G401 (cell line): ENCODE results near the gene SUPT3H. TPM values are rescaled to one million over a fixed set of nuclear protein-coding genes. Genes with fewer than 3 reads are reported as not detected.
A peak's percentile ranks its signal among the peaks of the same experiment; 100 is the strongest.
"Not testable (repeated sequence)": the region's sequence is repeated elsewhere in the genome, so short reads cannot be mapped to it uniquely, and the experiment has no call there.

Experiments
- DNase-seq: peaks from one replicate; pipeline ENCODE4 v3.0.0-alpha.2; 2015; ENCODE audit warnings: low spot score
- in situ Hi-C: cut with HindIII; loops from 2 replicates; pipeline ENCODE4 v1.10.0; 2016; ENCODE audit warnings: low sequenced_read_pairs, mixed read lengths
- total RNA-seq: library from RNA; depleted of rRNA; stranded (reverse); fragments of >200 nt; shearing (Covaris generic); gene quantifications from 2 replicates; pipeline ENCODE4 v1.2.3, GENCODE V29; 2014

SUPT3H gene
- total RNA-seq, 1 experiment from 2014 or later, result 10.9 TPM

DNA sequence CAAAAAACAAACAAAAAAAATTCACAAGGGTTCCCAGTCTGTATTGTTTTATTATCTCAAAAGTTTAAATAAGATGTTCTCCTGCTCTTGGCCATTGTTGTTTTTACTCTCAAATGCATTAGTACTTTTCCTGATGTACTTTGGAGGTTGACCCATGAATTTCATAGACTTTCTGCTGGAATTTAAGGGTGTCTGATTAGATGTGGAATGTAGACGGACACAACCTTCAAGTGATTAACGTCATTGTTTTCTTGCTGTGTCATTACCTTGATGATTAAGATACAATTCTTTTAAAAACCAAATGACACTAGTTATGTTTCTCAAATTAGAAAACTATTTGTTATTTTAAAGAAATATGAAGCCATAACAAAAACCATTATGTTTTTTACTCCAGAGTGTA is 471.0 kb downstream of the SUPT3H start:
- no peak for DNase-seq
- in situ Hi-C loops, result no loop called here

DNA sequence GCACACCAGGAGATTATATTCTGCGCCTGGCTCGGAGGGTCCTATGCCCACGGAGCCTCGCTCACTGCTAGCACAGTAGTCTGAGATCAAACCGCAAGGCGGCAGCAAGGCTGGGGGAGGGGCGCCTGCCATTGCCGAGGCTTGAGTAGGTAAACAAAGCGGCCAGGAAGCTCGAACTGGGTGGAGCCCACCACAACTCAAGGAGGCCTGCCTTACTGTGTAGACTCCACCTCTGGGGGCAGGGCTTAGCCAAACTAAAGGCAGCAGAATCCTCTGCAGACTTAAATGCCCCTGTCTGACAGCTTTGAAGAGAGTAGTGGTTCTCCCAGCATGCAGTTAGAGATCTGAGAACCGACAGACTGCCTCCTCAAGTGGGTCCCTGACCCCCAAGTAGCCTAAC is 477.4 kb downstream of the SUPT3H start:
- in situ Hi-C loops, DNase-seq: not testable (repeated sequence)

DNA sequence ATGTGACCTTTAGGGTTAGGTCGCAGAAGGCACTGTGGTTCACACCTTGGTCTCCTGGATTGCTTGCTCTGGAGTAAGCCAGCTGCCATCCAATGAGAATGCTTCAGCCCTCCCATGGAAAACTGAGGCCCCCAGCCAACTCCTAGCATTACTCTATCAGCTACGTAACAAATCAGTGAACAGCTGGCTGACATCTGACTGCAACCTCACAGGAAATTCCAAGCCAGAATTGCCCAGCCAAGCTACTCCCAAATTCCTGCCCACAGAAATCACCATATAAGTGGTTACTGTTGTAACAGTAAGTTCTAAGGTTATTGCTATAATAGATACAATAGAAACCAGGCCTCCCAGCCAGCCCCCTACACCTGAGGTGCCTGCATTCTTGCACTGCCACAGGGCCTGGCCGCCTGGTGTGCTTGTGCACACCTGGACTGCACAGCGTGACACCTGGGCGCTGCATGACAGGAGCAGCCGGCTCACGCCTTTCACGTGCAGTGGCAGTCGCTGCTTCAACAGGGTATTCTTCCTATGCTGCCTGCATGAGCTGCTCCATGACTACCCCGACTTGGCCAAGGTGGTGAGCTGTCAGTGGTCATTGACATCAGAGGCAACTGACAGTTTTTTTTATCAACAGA is 479.3 kb downstream of the SUPT3H start:
- in situ Hi-C loops, result no loop called here
- DNase-seq, result no peak

DNA sequence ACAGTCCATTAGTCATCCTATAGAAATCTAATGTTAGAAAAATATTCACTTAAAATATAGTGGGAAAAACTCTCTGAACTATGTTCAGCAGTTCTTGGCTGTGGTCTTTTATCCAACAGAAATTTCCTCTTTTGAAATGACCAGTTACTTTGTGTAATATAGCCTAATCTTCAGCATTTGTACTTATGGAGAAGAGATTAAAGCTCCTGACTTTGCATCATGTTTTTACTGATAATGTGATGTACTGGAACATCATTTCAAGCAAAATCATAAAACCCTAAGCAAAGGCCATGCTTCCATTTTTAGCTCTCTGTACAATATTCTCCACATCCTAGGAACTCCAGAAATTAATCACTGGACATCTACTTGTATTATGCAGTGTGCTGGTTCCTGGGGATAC is 480.4 kb downstream of the SUPT3H start:
- in situ Hi-C loops, result no loop called here
- no peak for DNase-seq

DNA sequence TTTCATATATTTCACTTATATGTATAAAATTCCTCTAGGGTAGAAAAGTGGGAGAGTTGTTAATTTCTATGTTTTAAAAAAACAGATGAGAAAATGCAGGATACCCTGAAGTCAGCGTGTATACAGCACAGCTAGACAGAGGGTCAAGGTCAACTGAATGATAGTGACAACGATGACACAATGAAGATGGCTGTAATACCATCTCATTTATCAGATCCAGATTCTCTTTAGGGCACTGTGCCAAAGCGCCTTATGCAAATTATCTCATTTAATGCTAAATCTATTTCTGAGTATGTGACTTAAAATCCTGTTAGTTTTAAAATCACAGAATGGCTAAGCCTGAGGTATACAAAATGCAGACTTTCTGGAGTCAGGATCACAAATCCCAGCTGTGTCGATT is 481.0 kb downstream of the SUPT3H start:
- in situ Hi-C loops, result no loop called here
- no peak for DNase-seq

DNA sequence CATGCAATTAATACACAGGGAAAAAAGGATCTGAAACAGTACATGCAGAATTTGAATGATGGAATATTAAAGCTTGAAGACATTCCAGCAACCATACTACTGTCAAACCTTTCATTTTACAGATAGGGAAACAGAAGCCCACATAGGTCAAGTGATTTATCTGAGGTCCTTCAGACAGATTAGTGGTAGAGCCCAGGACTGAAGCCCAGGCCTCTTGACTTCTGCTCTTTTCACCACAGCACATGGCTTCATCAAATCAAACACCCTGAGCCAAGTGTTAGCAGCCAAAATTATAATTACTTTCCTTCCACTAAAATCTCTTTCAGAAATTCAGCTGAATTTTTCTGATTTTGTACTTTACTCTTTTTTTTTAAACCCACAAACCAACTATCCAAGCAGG is 485.2 kb downstream of the SUPT3H start:
- no peak for DNase-seq
- in situ Hi-C loops, result no loop called here

DNA sequence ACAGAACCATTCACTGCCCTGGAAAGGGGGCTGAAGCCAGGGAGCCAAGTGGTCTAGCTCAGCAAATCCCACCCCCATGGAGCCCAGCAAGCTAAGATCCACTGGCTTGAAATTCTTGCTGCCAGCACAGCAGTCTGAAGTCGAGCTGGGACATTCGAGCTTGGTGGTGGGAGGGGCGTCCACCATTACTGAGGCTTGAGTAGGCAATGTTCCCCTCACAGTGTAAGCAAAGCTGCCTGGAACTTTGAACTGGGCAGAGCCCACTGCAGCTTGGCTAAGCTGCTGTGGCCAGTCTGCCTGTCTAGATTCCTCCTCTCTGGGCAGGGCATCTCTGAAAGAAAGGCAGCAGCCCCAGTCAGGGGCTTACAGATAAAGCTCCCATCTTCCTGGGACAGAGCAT is 498.7 kb downstream of the SUPT3H start:
- in situ Hi-C loops, DNase-seq: not testable (repeated sequence)

DNA sequence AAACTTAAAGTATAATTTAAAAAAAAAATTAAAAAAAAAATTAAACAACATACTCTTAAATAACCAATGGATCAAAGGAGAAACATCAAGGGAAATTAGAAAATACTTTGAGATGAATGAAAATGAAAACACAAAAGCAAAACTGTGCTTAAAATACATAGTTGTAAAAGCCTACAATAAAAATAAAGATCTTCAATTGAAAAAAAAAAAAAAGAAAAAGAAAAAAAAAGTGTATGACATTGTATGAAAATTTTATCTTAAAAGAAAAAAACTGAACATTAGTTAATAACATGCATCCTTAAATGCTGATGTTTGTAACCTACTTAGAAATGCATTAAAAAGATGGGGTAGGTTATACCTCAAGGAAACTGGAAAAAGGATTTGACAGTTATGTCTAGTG is 501.1 kb downstream of the SUPT3H start:
- in situ Hi-C loops, DNase-seq: not testable (repeated sequence)

DNA sequence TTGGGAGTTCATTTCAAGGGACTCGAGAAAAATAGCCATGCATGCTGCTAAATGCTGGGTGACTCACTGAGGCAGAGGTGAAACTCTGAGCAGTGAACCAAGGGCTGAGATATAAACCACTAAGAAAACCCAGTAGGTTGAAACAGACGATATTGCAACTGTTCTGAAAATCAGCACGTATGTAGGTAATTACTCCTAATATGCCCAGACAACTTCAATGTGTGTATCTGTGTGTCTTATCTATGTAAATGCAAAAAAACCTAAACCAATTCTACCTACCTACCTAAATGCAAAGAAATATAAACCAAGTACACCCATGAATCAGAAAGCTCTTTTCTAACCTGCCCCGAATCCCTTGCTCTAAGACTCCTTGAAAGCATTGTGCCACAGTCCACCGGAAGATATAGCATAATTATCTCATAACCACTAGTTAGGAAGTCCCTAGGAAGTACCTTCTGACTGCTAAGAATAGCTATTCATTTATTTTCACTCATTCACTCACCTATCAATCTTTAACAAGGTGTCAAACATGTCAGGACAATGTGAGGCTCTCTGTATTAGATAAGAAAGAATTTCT is 508.3 kb downstream of the SUPT3H start:
- DNase-seq, result no peak
- in situ Hi-C loops, result no loop called here

DNA sequence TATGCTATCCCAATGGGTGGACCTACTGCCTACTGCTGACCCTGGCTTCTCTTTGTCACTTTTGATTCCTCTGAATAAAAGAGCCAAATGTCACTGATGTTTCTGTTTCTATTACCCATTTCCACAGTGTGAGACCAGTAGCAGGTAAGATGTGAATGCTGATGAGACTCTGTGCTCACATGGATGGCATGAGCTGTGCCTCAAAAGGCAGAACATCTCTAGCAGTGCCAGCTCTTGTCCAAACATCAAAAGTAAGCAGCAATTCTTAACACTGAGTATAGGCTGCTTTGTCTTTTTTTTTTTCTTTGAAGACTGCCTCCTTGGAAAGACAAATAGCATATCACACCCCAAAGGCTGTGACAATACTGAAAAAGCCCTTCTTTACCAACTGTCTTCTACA is 508.8 kb downstream of the SUPT3H start:
- no peak for DNase-seq
- in situ Hi-C loops, result no loop called here

DNA sequence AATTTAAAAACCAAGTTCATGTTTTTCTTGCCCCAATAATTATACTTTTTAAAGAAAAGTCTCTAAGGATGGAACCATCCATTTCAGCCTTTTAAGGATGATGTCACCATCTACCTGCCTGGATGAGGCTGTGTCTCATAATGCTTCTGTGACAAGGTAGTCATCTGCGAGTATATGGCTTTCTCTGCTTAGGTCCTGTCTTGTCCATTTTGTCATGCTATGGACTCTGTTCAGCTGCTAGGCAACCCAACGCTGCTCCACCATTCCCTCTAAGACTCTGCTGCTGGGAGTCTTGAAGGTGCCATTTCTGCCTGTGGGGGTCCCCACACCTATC is 509.4 kb downstream of the SUPT3H start:
- DNase-seq, result no peak
- in situ Hi-C loops, result no loop called here

DNA sequence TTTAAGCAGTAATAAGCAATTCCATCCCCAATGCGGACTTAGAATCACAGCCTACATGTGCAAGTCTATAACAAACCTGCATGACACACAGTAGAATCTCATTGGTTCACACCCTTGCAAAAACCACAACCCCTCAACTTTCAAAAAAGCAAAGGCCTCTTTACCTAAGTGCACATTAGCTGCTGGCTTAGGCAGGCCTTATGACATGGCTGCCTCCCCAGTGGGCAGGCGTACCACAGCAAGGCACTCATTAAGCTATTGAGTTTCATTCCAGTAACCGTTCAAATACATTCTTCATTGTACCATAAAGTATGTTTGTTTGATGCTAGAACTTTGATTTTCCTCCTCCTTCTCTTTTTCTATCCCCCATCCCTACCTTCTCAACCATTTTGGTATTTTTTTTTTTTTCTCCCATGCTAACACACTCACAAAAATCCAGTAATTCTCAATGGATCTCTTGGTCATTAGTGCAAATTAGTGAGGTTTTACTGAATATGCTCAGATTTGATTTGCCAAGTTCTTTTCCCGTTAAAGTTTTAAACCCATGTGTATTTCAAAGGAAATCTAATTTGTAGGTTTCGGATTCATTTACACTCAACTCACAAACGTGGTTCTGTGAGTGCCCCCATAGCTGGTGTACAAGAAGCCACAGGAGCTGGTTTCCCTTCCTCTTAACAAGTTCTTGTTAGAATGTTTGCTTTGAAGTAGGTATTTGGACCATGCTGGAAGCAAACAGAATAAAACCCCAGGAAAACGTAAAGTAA is 510.0 kb downstream of the SUPT3H start:
- in situ Hi-C loops, result no loop called here
- no peak for DNase-seq

DNA sequence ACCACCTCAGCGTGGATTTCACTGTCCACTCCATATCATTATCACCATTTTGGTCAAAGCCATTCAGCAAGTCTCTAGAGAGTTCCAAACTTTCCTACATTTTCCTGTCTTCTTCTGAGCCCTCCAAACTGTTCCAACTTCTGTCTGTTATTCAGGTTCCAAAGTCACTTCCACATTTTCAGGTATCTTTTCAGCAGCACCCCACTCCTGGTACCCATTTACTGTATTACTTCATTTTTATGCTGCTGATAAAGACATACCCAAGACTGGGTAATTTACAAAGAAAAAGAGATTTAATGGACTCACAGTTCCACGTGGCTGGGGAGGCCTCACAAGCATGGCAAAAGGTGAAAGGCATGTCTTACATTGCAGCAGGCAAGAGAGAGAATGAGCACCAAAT is 512.5 kb downstream of the SUPT3H start:
- DNase-seq, in situ Hi-C loops: not testable (repeated sequence)

DNA sequence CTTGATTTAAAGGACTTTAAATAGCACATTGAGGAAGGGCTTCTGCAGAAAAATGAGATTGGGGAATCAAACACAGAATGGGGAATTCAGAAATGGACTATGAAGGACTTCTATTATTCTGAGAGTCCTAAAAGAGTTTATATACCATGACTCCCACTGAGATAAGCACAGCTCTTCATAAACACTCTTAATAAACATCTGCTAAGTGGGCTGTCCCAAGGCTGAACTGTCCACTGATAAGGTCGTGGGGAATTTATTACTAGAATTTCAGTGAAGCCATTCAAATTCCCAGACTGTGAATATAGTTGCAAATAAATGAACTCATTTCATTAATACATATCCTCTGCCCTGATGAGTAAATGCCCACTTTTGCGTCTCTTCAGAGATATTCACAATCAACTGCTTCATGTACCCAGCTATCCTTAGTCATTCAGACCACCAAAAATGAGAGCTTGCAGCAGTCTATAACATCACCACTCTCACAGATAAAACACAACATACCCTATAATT is 517.8 kb downstream of the SUPT3H start:
- in situ Hi-C loops, result no loop called here

DNA sequence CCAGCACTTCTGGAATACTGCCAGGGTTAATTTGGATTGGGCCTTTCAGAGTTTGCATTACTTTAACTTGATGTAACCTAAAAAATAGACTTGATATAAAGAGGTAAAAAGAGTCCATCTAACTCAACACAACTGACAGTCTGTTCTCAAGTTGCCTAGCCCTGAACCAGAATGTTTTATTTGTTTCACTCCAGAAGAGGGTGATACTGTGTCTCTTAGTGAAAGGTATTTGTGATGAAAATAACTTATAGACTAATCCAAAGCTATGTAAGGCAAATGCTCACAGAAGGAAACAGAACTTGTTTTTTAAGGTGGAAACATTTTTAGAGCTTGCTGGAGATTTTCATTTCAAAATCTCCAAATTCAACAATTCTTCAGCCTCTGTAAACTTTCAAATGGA is 518.7 kb downstream of the SUPT3H start:
- DNase-seq, result no peak

More for the DNA sequence above, 517.8 kb downstream of the SUPT3H start:
- no peak for DNase-seq

DNA sequence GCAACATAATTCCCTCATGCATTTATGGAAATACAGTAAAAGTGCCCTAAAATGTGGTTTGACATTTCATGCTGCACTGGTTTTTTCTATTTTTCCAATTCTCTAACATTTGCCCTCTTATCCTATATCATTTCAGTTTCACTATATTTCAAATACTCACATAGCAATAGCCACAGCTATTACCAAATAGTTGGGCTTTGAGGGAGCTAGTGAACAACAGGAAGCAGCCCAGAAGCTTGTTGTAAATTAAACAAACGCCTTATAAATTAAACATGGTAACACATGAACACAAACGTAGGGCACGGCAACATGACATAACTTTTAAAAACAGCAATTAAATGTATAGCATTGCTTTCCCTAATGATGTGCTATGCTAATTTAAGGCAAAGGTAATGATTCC is 521.3 kb downstream of the SUPT3H start:
- DNase-seq, result no peak
- in situ Hi-C loops, result no loop called here

More for the DNA sequence above, 518.7 kb downstream of the SUPT3H start:
- in situ Hi-C loops, result no loop called here

DNA sequence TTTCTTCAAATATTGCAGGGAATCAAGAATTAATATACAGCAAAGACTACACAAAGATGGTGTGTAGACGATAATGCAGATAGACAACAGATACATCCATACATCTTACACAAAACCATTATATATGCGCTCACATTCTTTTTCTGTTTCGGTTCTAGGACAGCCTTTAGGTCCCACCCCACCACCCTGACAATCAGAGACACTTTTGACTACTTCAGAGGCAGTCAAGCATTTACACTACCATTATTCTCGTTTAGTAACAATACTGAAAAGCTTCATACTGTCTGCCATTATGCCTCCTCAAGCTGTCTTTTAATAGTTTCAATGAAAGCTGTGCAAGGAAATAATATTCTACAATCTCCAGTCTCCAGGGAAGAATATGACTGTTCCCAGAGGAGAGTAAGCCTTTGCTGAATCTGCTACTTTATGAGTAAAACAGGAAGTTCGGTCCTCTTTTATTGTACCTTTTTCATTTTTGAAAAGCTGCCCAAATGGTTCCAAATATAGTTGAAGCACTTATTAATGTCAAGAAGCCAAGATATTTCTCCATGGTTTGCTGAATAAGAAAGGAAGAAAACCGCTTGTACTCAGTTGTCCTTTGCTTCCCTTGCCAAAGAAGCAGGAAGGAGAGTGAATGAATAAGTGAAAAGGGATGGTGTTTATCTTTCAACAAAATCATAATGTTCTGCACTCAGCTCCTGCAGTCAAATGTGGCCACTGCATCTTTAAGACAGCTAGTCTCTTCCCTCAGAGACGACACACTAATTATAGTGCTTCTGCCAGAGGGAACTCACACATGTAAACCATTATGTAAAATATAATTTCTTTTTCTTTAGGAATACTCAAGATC is 521.9 kb downstream of the SUPT3H start:
- peak; percentile 9 for DNase-seq
- in situ Hi-C loops, result no loop called here

DNA sequence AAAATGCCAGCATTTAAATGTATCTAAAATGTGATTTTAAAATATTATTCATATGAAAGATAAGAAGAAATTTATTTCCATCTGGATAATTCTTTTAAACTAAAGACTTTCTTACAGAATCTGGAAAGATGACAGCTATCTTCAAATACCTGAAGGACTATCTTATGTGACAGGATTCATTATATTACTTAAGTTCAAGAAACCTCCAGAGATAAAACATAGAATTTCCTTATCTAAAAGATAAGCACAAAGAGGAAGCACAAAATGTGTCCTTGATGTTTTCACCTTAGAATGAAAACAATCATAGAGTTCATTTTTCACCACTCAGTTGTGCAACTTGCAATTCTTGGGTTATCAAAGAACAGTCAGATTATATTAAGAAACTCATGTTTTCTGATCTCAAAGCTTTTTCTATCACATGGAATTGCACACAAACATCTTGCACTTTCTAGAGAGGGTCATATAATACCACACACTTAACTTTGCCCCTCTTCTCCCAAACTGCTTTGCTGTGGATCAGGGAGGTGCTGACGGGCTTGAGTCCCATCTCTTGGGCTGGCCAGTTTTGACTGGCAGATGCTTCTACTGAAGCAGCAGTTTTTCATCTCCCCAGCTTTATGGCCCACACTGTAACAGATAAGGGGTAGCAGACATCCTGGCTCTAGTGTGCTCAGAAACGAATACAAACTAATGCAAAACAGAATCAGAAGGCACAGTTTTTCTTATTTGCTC is 522.9 kb downstream of the SUPT3H start:
- in situ Hi-C loops, result no loop called here
- no peak for DNase-seq

DNA sequence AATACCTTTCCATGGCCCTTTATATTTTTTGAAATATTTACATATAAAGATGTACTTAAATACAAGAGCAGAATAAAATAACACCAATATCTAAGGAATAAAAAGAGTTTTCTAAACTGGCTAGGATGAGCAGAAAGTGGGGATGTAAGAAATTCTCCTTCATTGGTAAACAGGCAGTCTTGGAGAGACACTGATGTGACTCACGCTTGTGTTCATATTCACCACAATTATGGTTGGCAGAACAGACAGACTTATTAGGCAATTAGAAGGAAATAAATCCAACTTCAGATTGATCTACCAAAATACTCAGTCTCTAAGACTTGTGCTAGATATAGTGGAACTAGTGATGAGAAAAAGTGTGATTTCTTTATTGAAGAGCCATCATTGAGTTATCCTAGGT is 526.6 kb downstream of the SUPT3H start:
- no peak for DNase-seq
- in situ Hi-C loops, result no loop called here
